ENCODE measurements around the gene DKK1.

Gene DKK1, protein sequence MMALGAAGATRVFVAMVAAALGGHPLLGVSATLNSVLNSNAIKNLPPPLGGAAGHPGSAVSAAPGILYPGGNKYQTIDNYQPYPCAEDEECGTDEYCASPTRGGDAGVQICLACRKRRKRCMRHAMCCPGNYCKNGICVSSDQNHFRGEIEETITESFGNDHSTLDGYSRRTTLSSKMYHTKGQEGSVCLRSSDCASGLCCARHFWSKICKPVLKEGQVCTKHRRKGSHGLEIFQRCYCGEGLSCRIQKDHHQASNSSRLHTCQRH
- total RNA-seq = 0 reads per million in 3 donors

- no peak for DNase-seq
- Histone ChIP-seq H3K4me3 (ENCODE audit: insufficient read depth, low read depth, low read length, poor library complexity, severe bottlenecking) (no peak within 1 kb of the TSS), H3K9me3 (ENCODE audit: control insufficient read depth, low read length) (no peaks in the 10 kb centered on the region), H3K4me1 (ENCODE audit: control insufficient read depth, insufficient read depth, low read length, poor library complexity, severe bottlenecking) (no peaks in the 10 kb centered on the region), H3K27me3 (replicated peaks; ENCODE audit: control insufficient read depth, insufficient read depth, low read length, poor library complexity, severe bottlenecking) (no peaks in the 10 kb centered on the region), H3K27ac (ENCODE audit: insufficient read depth, low read length, poor library complexity, severe bottlenecking) (no peak within 1 kb of the TSS), H3K36me3 (ENCODE audit: control insufficient read depth, insufficient read depth, low read length) (no peaks in the 10 kb centered on the region)
These were observed at the start of gene DKK1 for GRCh38 chr10:52313933-52314821. Gene DKK1 (plus strand): TSS chr10:52314281. CDS start chr10:52314435, 154 bp downstream.

DNA sequence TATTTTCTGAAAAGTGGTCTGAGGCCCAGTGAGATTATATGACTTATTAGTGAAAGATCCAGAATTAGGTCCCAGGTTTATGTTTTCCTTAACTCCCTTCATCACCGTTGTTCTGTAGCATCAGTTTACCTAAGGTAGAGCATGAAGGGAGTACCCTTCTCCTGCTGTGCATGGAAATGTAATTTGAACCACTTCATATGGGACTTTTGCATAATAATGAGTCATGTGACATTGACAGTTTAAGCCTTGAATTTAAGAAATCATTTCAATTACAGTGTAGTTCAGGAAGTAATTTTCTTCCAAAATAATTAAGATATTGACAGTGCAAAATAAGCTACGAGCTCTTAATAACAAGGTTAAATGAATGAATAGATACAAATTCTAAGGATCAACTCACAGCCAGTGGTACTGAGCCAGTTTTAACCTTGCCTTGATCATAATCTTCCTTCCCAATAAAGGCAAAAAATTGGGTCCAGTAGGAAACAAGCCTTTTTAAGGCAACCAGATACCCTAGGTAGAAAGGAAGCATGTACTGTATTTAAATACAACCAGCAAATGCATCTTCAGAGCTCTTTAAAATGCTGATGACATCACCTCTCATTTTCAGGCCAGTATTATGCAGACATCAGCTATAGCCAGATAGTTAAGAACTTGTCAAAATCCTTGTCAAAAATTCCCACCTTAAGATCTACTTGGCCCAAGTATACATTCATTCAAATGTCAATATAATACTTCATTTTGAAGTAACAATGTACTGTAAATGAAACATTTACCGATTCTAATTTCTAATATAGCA lies 48.8 kb upstream of the DKK1 start:
- Histone ChIP-seq H3K4me1 (ENCODE audit: control insufficient read depth, insufficient read depth, low read length, poor library complexity, severe bottlenecking) (no peaks in the 10 kb centered on the region), H3K27ac (ENCODE audit: insufficient read depth, low read length, poor library complexity, severe bottlenecking) (no peak overlapping the region), H3K27me3 (replicated peaks; ENCODE audit: control insufficient read depth, insufficient read depth, low read length, poor library complexity, severe bottlenecking) (no peaks in the 10 kb centered on the region), H3K9me3 (ENCODE audit: control insufficient read depth, low read length) (no peaks in the 10 kb centered on the region), H3K4me3 (ENCODE audit: insufficient read depth, low read depth, low read length, poor library complexity, severe bottlenecking) (no peak overlapping the region), H3K36me3 (ENCODE audit: control insufficient read depth, insufficient read depth, low read length) (no peaks in the 10 kb centered on the region)
- DNase-seq = no peak

- no peak for DNase-seq
- Histone ChIP-seq H3K27me3 (replicated peaks; ENCODE audit: control insufficient read depth, insufficient read depth, low read length, poor library complexity, severe bottlenecking) (no peaks in the 10 kb centered on the region), H3K36me3 (ENCODE audit: control insufficient read depth, insufficient read depth, low read length) (no peaks in the 10 kb centered on the region), H3K4me3 (ENCODE audit: insufficient read depth, low read depth, low read length, poor library complexity, severe bottlenecking) (no peak overlapping the region), H3K4me1 (ENCODE audit: control insufficient read depth, insufficient read depth, low read length, poor library complexity, severe bottlenecking) (no peaks in the 10 kb centered on the region), H3K9me3 (ENCODE audit: control insufficient read depth, low read length) (no peaks in the 10 kb centered on the region), H3K27ac (ENCODE audit: insufficient read depth, low read length, poor library complexity, severe bottlenecking) (no peak overlapping the region)
These were observed 47.2 kb upstream of the DKK1 start for GRCh38 chr10:52266858-52267257.

- no peak overlapping the region for H3K4me3 ChIP-seq (ENCODE audit: insufficient read depth, low read depth, low read length, poor library complexity, severe bottlenecking)
- H3K27me3 ChIP-seq (replicated peaks; ENCODE audit: control insufficient read depth, insufficient read depth, low read length, poor library complexity, severe bottlenecking) = no peaks in the 10 kb centered on the region
- H3K9me3 ChIP-seq (ENCODE audit: control insufficient read depth, low read length) = no peaks in the 10 kb centered on the region
- no peaks in the 10 kb centered on the region for H3K36me3 ChIP-seq (ENCODE audit: control insufficient read depth, insufficient read depth, low read length)
- no peak for DNase-seq
- H3K27ac ChIP-seq (ENCODE audit: insufficient read depth, low read length, poor library complexity, severe bottlenecking) = no peak overlapping the region
- no peaks in the 10 kb centered on the region for H3K4me1 ChIP-seq (ENCODE audit: control insufficient read depth, insufficient read depth, low read length, poor library complexity, severe bottlenecking)
These were observed 45.3 kb upstream of the DKK1 start for GRCh38 chr10:52268790-52269189.

- DNase-seq = no peak
- no peaks in the 10 kb centered on the region for H3K4me1 ChIP-seq (ENCODE audit: control insufficient read depth, insufficient read depth, low read length, poor library complexity, severe bottlenecking)
These were observed 44.8 kb upstream of the DKK1 start for GRCh38 chr10:52269233-52269632.

GRCh38 chr10:52276163-52276562 lies 37.9 kb upstream of the DKK1 start:
- no peaks in the 10 kb centered on the region for H3K4me1 ChIP-seq (ENCODE audit: control insufficient read depth, insufficient read depth, low read length, poor library complexity, severe bottlenecking)
- H3K9me3 ChIP-seq (ENCODE audit: control insufficient read depth, low read length) = no peaks in the 10 kb centered on the region
- no peaks in the 10 kb centered on the region for H3K36me3 ChIP-seq (ENCODE audit: control insufficient read depth, insufficient read depth, low read length)
- no peak for DNase-seq
- no peak overlapping the region for H3K27ac ChIP-seq (ENCODE audit: insufficient read depth, low read length, poor library complexity, severe bottlenecking)
- H3K27me3 ChIP-seq (replicated peaks; ENCODE audit: control insufficient read depth, insufficient read depth, low read length, poor library complexity, severe bottlenecking) = no peaks in the 10 kb centered on the region
- no peak overlapping the region for H3K4me3 ChIP-seq (ENCODE audit: insufficient read depth, low read depth, low read length, poor library complexity, severe bottlenecking)

More at GRCh38 chr10:52269233-52269632, 44.8 kb upstream of the DKK1 start:
- Histone ChIP-seq H3K9me3 (ENCODE audit: control insufficient read depth, low read length) (no peaks in the 10 kb centered on the region), H3K4me3 (ENCODE audit: insufficient read depth, low read depth, low read length, poor library complexity, severe bottlenecking) (no peak overlapping the region), H3K27ac (ENCODE audit: insufficient read depth, low read length, poor library complexity, severe bottlenecking) (no peak overlapping the region), H3K36me3 (ENCODE audit: control insufficient read depth, insufficient read depth, low read length) (no peaks in the 10 kb centered on the region), H3K27me3 (replicated peaks; ENCODE audit: control insufficient read depth, insufficient read depth, low read length, poor library complexity, severe bottlenecking) (no peaks in the 10 kb centered on the region)

DNA sequence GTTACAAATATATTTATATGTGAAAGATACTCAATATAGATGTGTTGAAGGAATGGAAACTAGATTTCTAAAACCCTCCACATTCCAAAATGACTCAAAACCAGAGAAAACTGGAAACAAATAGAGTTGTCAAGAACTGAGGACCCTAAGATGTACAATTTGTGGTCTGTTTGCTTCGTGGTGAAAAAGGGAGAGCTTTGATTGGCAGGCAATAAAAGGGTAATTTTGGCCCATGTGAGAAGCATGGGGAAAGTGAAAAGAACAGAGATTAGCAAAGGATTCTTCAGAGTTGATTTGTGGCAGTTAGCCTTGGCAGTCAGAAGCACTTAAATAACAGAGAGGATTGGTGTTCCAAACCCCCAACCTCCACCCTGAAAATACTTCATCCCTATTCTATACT lies 37.1 kb upstream of the DKK1 start:
- Histone ChIP-seq H3K27ac (ENCODE audit: insufficient read depth, low read length, poor library complexity, severe bottlenecking) (no peak overlapping the region), H3K36me3 (ENCODE audit: control insufficient read depth, insufficient read depth, low read length) (no peaks in the 10 kb centered on the region), H3K9me3 (ENCODE audit: control insufficient read depth, low read length) (no peaks in the 10 kb centered on the region), H3K4me1 (ENCODE audit: control insufficient read depth, insufficient read depth, low read length, poor library complexity, severe bottlenecking) (no peaks in the 10 kb centered on the region), H3K4me3 (ENCODE audit: insufficient read depth, low read depth, low read length, poor library complexity, severe bottlenecking) (no peak overlapping the region), H3K27me3 (replicated peaks; ENCODE audit: control insufficient read depth, insufficient read depth, low read length, poor library complexity, severe bottlenecking) (no peaks in the 10 kb centered on the region)
- DNase-seq = no peak

DNA sequence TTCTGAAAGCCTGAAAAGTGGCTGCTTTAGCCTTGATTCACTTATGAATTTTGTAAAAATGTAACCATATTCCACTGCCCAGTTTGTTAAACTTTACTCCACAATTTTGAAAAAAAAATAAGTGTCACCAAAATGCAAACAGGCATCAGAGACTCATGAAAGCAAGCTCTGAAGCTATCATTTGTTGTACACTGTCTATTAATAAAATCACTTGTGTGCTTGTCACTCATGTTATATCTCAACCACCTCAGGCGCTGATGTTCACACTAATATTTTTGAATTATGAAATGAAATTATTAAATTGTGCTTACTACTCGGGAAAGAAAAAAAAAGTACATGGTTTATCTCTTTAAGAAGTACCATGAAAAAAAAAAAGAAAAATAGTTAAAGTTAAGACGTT lies 34.5 kb upstream of the DKK1 start:
- Histone ChIP-seq H3K27me3 (replicated peaks; ENCODE audit: control insufficient read depth, insufficient read depth, low read length, poor library complexity, severe bottlenecking) (no peaks in the 10 kb centered on the region), H3K36me3 (ENCODE audit: control insufficient read depth, insufficient read depth, low read length) (no peaks in the 10 kb centered on the region), H3K4me3 (ENCODE audit: insufficient read depth, low read depth, low read length, poor library complexity, severe bottlenecking) (no peak overlapping the region), H3K9me3 (ENCODE audit: control insufficient read depth, low read length) (no peaks in the 10 kb centered on the region), H3K4me1 (ENCODE audit: control insufficient read depth, insufficient read depth, low read length, poor library complexity, severe bottlenecking) (no peaks in the 10 kb centered on the region), H3K27ac (ENCODE audit: insufficient read depth, low read length, poor library complexity, severe bottlenecking) (no peak overlapping the region)
- no peak for DNase-seq

DNA sequence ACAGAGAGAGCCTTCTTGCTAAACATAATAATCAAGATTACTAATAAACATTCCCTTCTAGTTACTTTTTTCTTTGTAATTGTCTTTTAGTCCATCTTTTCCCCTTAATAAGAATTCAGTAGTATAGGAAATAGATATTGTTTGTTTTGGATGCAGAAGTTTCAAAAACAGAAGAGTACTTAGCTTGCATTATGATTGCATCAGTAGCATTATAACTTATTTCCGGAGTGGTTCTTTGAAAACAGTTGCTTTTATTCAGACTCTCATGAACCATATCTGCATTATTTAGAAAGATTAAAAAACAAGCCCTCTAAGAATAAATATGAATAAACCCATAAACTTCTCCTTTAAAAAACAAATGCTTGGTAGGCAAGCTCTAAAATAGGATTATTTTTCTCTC lies 34.0 kb upstream of the DKK1 start:
- no peaks in the 10 kb centered on the region for H3K27me3 ChIP-seq (replicated peaks; ENCODE audit: control insufficient read depth, insufficient read depth, low read length, poor library complexity, severe bottlenecking)
- no peaks in the 10 kb centered on the region for H3K36me3 ChIP-seq (ENCODE audit: control insufficient read depth, insufficient read depth, low read length)
- no peaks in the 10 kb centered on the region for H3K4me1 ChIP-seq (ENCODE audit: control insufficient read depth, insufficient read depth, low read length, poor library complexity, severe bottlenecking)
- no peaks in the 10 kb centered on the region for H3K9me3 ChIP-seq (ENCODE audit: control insufficient read depth, low read length)
- DNase-seq = no peak
- no peak overlapping the region for H3K4me3 ChIP-seq (ENCODE audit: insufficient read depth, low read depth, low read length, poor library complexity, severe bottlenecking)
- no peak overlapping the region for H3K27ac ChIP-seq (ENCODE audit: insufficient read depth, low read length, poor library complexity, severe bottlenecking)

All from effector memory CD4-positive, alpha-beta T cell (primary cell).